CD4-positive, alpha-beta T cell (primary cell): ENCODE data around the gene DNAJB13. TPM values are rescaled to one million over a fixed set of nuclear protein-coding genes. Genes with fewer than 3 reads are reported as not detected.

Source experiments
- ATAC-seq: fragments of 200-7000 bp; cut with Tn5 transposase; one replicate; pipeline ENCODE4 v1.10.0; 2022; ENCODE audit warnings: mild to moderate bottlenecking; ENCODE audit not compliant: poor library complexity
- CTCF ChIA-PET: fragments of 350-600 bp; sonication (Branson Sonifier 250); formaldehyde crosslinking; loops from one replicate; lab custom pipeline; 2021; ENCODE audit warnings: antibody characterized with exemption, inconsistent platforms; lab: Charles Lee
- POLR2A ChIA-PET: fragments of 350-600 bp; sonication (Branson Sonifier 250); formaldehyde crosslinking; loops from one replicate; lab custom pipeline; 2021; ENCODE audit warnings: antibody characterized with exemption, inconsistent platforms; lab: Charles Lee
- DNase-seq, 14 experiments: peaks; one replicate each; pipeline ENCODE4 v3.0.0-alpha.2; 2013 to 2020; ENCODE audit warnings: mixed read lengths in 2 of 14
- H3K27ac ChIP-seq, 2 donors: one replicate each; pipeline versions ENCODE4 v1.5.1 to v1.7.0; 2013; ENCODE audit warnings: low read length in 2 of 2, low read depth in 1 of 2, mild to moderate bottlenecking in 1 of 2
- H3K27me3 ChIP-seq, 2 experiments: 1 replicate in 1 of 2; 2 replicates in 1 of 2; pipeline versions ENCODE4 v1.6.1 to v1.7.0; 2013; ENCODE audit warnings: low read length in 2 of 2, control low read depth in 1 of 2, mild to moderate bottlenecking in 1 of 2, moderate library complexity in 1 of 2; ENCODE audit not compliant: insufficient read depth in 2 of 2, control insufficient read depth in 1 of 2
- H3K36me3 ChIP-seq: one replicate; pipeline ENCODE4 v1.6.1; 2013; ENCODE audit warnings: low read length, control low read depth; ENCODE audit not compliant: insufficient read depth
- H3K4me1 ChIP-seq: one replicate; pipeline ENCODE4 v1.6.1; 2013; ENCODE audit warnings: low read length, control low read depth; ENCODE audit not compliant: insufficient read depth
- H3K4me3 ChIP-seq: one replicate; pipeline ENCODE4 v1.5.1; 2013; ENCODE audit warnings: mild to moderate bottlenecking, low read length, moderate library complexity
- H3K9me3 ChIP-seq, 2 experiments: 1 replicate in 1 of 2; 2 replicates in 1 of 2; pipeline versions ENCODE4 v1.6.1 to v1.7.0; 2013; ENCODE audit warnings: low read length in 2 of 2, mild to moderate bottlenecking in 2 of 2, control low read depth in 1 of 2, moderate library complexity in 1 of 2; ENCODE audit not compliant: control insufficient read depth in 1 of 2, insufficient read depth in 1 of 2
- H3K27ac Mint-ChIP-seq: one replicate; pipeline ENCODE4 v1.8.0; 2020; ENCODE audit warnings: mixed read lengths
- H3K27me3 Mint-ChIP-seq: one replicate; pipeline ENCODE4 v1.8.0; 2021; ENCODE audit warnings: mixed read lengths
- H3K36me3 Mint-ChIP-seq: one replicate; pipeline ENCODE4 v1.8.0; 2021; ENCODE audit warnings: low read depth, mixed read lengths
- H3K4me1 Mint-ChIP-seq: one replicate; pipeline ENCODE4 v1.8.0; 2021; ENCODE audit warnings: low read depth, mixed read lengths
- H3K4me3 Mint-ChIP-seq: one replicate; pipeline ENCODE4 v1.8.0; 2020; ENCODE audit warnings: mild to moderate bottlenecking, mixed read lengths
- H3K9me3 Mint-ChIP-seq: one replicate; pipeline ENCODE4 v1.8.0; 2020; ENCODE audit warnings: mixed read lengths
- intact Hi-C, 2 experiments: fragments of 100-400 bp; cut with DNase I in 1 of 2; cut with micrococcal nuclease in 1 of 2; formaldehyde crosslinking; loops; one replicate each; pipeline versions ENCODE4 v1.15.1 to v1.9.0; 2023 to 2025; cut with DNase I, micrococcal nuclease
- total RNA-seq, 174 experiments: library from RNA in 2 of 174; stranded (reverse) in 2 of 174; gene quantifications; one replicate each; pipeline ENCODE4 v1.2.3 and lab custom pipeline; 2021 to 2026
- TF ChIP-seq, protein P1 (sequence below): fragments of 200-600 bp; IDR thresholded peaks from one replicate; pipeline ENCODE4 v1.8.0; 2022; ENCODE audit warnings: antibody characterized with exemption, mild to moderate bottlenecking

DNAJB13 gene
- total RNA-seq, 2 experiments from 2014 or later, result not detected

DNA sequence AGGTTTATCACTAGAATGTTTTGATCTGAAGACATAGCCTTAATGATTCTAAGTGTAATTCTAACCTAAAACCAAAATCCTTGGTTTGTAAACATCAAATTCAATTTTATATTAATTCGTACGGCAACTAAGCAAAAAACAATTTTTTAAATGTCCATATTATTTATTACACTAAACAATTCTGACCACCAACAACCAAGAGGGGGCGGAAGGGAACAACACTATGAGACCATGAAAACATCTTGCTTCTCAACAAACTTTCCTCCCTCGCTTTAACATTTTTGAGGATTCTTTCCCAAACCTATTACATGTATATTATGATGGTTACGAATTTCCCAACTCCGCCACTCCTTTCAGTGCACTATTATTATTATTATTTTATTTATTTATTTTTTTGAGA, 38.3 kb downstream of the DNAJB13 start:
- intact Hi-C loops, result no loop called here
- H3K4me3 ChIP-seq, result no peak overlapping the region
- no peaks in the 10 kb centered on the region for H3K36me3 ChIP-seq
- H3K9me3 ChIP-seq, result no peaks in the 10 kb centered on the region
- Mint-ChIP-seq H3K36me3 (no peaks in the 10 kb centered on the region), H3K27me3 (no peaks in the 10 kb centered on the region), H3K9me3 (no peaks in the 10 kb centered on the region), H3K4me1 (peaks cover 31% of the 10 kb centered on the region), H3K4me3 (no peak overlapping the region), H3K27ac (no peak overlapping the region)
- ChIA-PET CTCF (interaction anchor here (1.9 kb wide), 1 partner anchor 16 kb away, joined by 7 read pairs; no protein-coding TSS in a partner anchor), POLR2A (interaction anchor here (11.2 kb wide), 1 partner anchor 9 kb away, joined by 264 read pairs; the partner anchor contains the start of gene UCP2)
- H3K27ac ChIP-seq, result no peak overlapping the region
- TF ChIP-seq, protein P1, sequence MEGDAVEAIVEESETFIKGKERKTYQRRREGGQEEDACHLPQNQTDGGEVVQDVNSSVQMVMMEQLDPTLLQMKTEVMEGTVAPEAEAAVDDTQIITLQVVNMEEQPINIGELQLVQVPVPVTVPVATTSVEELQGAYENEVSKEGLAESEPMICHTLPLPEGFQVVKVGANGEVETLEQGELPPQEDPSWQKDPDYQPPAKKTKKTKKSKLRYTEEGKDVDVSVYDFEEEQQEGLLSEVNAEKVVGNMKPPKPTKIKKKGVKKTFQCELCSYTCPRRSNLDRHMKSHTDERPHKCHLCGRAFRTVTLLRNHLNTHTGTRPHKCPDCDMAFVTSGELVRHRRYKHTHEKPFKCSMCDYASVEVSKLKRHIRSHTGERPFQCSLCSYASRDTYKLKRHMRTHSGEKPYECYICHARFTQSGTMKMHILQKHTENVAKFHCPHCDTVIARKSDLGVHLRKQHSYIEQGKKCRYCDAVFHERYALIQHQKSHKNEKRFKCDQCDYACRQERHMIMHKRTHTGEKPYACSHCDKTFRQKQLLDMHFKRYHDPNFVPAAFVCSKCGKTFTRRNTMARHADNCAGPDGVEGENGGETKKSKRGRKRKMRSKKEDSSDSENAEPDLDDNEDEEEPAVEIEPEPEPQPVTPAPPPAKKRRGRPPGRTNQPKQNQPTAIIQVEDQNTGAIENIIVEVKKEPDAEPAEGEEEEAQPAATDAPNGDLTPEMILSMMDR, result no peak
- ATAC-seq, result no peak
- H3K4me1 ChIP-seq, result peaks cover 37% of the 10 kb centered on the region
- no peak for DNase-seq
- H3K27me3 ChIP-seq, result no peaks in the 10 kb centered on the region

DNA sequence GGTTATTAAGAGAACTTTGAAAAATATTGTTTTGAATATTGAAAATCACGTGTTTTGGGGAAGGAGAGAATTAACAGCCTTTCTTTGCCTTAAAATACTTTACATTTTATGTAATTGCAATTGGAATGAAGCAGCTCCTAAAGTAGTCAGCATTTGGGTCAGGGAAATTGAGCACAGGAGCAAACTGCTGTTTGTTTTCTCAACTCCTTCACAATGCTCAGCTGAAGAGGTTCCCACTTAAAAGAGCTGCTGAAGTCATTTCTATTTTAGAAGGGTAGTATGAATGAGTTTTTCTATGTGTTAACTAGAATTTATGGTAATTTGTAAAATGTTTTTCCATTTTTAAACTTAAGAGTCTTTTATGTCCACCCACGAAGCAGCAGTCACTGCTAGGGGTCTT, 39.9 kb downstream of the DNAJB13 start:
- DNase-seq (no peak), ATAC-seq (no peak)
- TF ChIP-seq, protein P1, result no peak
- intact Hi-C loops, result no loop called here
- H3K27ac ChIP-seq, result no peak overlapping the region
- peaks cover 41% of the 10 kb centered on the region for H3K4me1 Mint-ChIP-seq
- ChIA-PET POLR2A (interaction anchor here (1.8 to 11.2 kb wide), 2 partner anchors 10 to 14 kb away, joined by 7 to 264 read pairs; partner anchors contain the start of gene UCP2), CTCF (interaction anchor here (1.9 kb wide), 1 partner anchor 14 kb away, joined by 7 read pairs; no protein-coding TSS in a partner anchor)
- H3K9me3 ChIP-seq, result no peaks in the 10 kb centered on the region
- no peaks in the 10 kb centered on the region for H3K27me3 ChIP-seq
- H3K9me3 Mint-ChIP-seq, result no peaks in the 10 kb centered on the region
- no peaks in the 10 kb centered on the region for H3K36me3 ChIP-seq
- H3K4me1 ChIP-seq, result peaks cover 29% of the 10 kb centered on the region
- H3K36me3 Mint-ChIP-seq, result no peaks in the 10 kb centered on the region
- H3K27ac Mint-ChIP-seq, result peak overlapping the region; percentile 95
- no peaks in the 10 kb centered on the region for H3K27me3 Mint-ChIP-seq
- no peak overlapping the region for H3K4me3 ChIP-seq
- H3K4me3 Mint-ChIP-seq, result no peak overlapping the region

DNA sequence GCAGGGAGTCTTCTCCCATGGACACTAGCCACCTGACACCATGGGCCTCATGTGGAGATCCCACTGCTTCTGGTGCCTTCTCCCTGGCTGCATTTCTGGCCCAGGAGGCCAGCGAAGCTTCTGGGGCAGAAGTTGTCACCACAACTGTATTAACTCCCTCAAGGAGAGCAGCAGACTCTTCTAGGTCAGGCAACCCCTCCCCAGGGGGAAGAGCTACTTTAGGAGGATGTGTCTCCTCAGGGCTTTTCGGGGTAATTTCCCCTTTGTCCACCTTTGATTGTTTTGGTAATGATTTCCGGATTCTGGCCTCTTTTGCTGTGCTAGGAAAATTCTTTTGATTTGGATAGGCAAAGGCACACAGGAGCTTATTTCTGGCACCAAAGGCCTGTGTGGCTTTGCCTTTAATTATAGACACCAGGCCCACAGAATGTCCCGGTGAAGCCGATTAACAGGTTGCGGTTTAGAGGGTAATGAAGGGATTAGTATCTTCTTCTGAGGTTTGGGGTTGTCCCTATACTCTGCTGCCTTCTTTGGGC, 40.7 kb downstream of the DNAJB13 start:
- peaks cover 36% of the 10 kb centered on the region for H3K4me1 ChIP-seq
- no peaks in the 10 kb centered on the region for H3K27me3 Mint-ChIP-seq
- H3K36me3 ChIP-seq, result no peaks in the 10 kb centered on the region
- H3K27me3 ChIP-seq, result no peaks in the 10 kb centered on the region
- H3K27ac ChIP-seq, result peak overlapping the region in 1 of 2 donors; percentile 6
- no peaks in the 10 kb centered on the region for H3K36me3 Mint-ChIP-seq
- TF ChIP-seq, protein P1, result no peak
- H3K27ac Mint-ChIP-seq, result peak overlapping the region; percentile 95
- POLR2A ChIA-PET, result interaction anchor here (1.8 to 11.2 kb wide), 3 partner anchors 11 to 20 kb away, joined by 7 to 264 read pairs (median 137); partner anchors contain the start of gene UCP2
- H3K4me3 Mint-ChIP-seq, result no peak overlapping the region
- H3K4me3 ChIP-seq, result no peak overlapping the region
- CTCF ChIA-PET, result interaction anchor here (1.9 kb wide), 1 partner anchor 13 kb away, joined by 7 read pairs; no protein-coding TSS in a partner anchor
- H3K9me3 Mint-ChIP-seq, result no peaks in the 10 kb centered on the region
- ATAC-seq (no peak), DNase-seq (peak in 2 of 14 experiments; percentile 44 to 59)
- no peaks in the 10 kb centered on the region for H3K9me3 ChIP-seq
- intact Hi-C loops, result no loop called here
- H3K4me1 Mint-ChIP-seq, result peaks cover 49% of the 10 kb centered on the region
